K562 (cell line): ENCODE measurements around the gene ABHD10. TPM values are rescaled to one million over a fixed set of nuclear protein-coding genes. Genes with fewer than 3 reads are reported as not detected.

ENCODE experiments used
- DNMT1 ChIP-seq: fragments of 450-650 bp; IDR thresholded peaks from 2 replicates; pipeline ENCODE4 v1.6.1; 2016; ENCODE audit warnings: antibody characterized with exemption, mild to moderate bottlenecking
- REST ChIP-seq, 2 experiments: fragments of 450-650 bp; formaldehyde crosslinking in 1 of 2; IDR thresholded peaks; 2 replicates each; pipeline versions ENCODE4 v1.4.0 to v1.6.1; 2014 to 2020; ENCODE audit warnings: mild to moderate bottlenecking in 2 of 2, borderline replicate concordance in 1 of 2, low read depth in 1 of 2
- polyA plus RNA-seq, 8 experiments: library from polyadenylated mRNA; depleted of rRNA in 4 of 8; stranded (reverse) in 5 of 8; unstranded in 3 of 8; fragments of >200 nt; fragmentation: Nextera tagmentation in 2 of 8; fragmentation: Illumina TruSeq in 1 of 8; extraction: Ambion mirVana in 2 of 8; extraction: Trizol in 1 of 8; gene quantifications; 2 replicates each; pipeline versions ENCODE4 v1.2.1 to v1.2.3, GENCODE V29; 2011 to 2014; ENCODE audit warnings: inconsistent platforms in 1 of 8, missing spikeins in 1 of 8
- total RNA-seq, 7 experiments: library from RNA; depleted of rRNA in 6 of 7; stranded (reverse); fragments of >200 nt in 6 of 7; fragmentation: Illumina TruSeq in 2 of 7; extraction: Trizol in 2 of 7; gene quantifications; 2 replicates each; pipeline versions ENCODE4 v1.2.1 to v1.2.3, GENCODE V29; 2011 to 2021; ENCODE audit warnings: low replicate concordance in 1 of 7

Gene ABHD10
- total and polyA plus RNA-seq, 9 of the 15 experiments (the other 6 are each of a cell fraction or from before 2014, with no cell fraction given), result 6.1 to 29.5 (median 11.5) TPM

GRCh38 chr3:111980716-111981456 is 2.1 kb downstream of the ABHD10 start (continued):
- TF ChIP-seq REST (IDR thresholded peaks at IDR 0.05; ENCODE audit: borderline replicate concordance), result no peak
- TF ChIP-seq REST (CRISPR knock-in tag; IDR thresholded peaks at IDR 0.05; ENCODE audit: low read depth), result no peak
- TF ChIP-seq DNMT1, result no peak
